Measurements from ENCODE around the gene AVL9.
"Not testable (repeated sequence)": the region's sequence is repeated elsewhere in the genome, so short reads cannot be mapped to it uniquely, and the experiment has no call there.

Gene AVL9

GRCh38 chr7:32591938-32592337, 96.6 kb downstream of the AVL9 start:
- DNase-seq: no peak

GRCh38 chr7:32592701-32593100, 97.4 kb downstream of the AVL9 start:
- no peak for DNase-seq

GRCh38 chr7:32594965-32595490, 99.7 kb downstream of the AVL9 start:
- no peak for DNase-seq

GRCh38 chr7:32601196-32601595, 105.9 kb downstream of the AVL9 start:
- DNase-seq: not testable (repeated sequence)

- DNase-seq: no peak
These were observed 107.2 kb downstream of the AVL9 start for GRCh38 chr7:32602470-32602869.

- not testable (repeated sequence) for DNase-seq
These were observed 108.2 kb downstream of the AVL9 start for GRCh38 chr7:32603492-32603891.

GRCh38 chr7:32604047-32604446, 108.8 kb downstream of the AVL9 start:
- DNase-seq: not testable (repeated sequence)

- no peak for DNase-seq
These were observed 109.7 kb downstream of the AVL9 start for GRCh38 chr7:32605032-32605431.

GRCh38 chr7:32609463-32609862, 114.2 kb downstream of the AVL9 start:
- no peak for DNase-seq

GRCh38 chr7:32611201-32612099, 116.2 kb downstream of the AVL9 start:
- no peak for DNase-seq

GRCh38 chr7:32616625-32617024, 121.3 kb downstream of the AVL9 start:
- no peak for DNase-seq

GRCh38 chr7:32618470-32618869, 123.2 kb downstream of the AVL9 start:
- no peak for DNase-seq

- DNase-seq: no peak
These were observed 123.7 kb downstream of the AVL9 start for GRCh38 chr7:32618987-32619386.

GRCh38 chr7:32619416-32619815, 124.1 kb downstream of the AVL9 start:
- not testable (repeated sequence) for DNase-seq

- no peak for DNase-seq
These were observed 135.7 kb downstream of the AVL9 start for GRCh38 chr7:32631021-32631420.

- not testable (repeated sequence) for DNase-seq
These were observed 136.6 kb downstream of the AVL9 start for GRCh38 chr7:32631590-32632497.

GRCh38 chr7:32633446-32633845, 138.2 kb downstream of the AVL9 start:
- DNase-seq: not testable (repeated sequence)

GRCh38 chr7:32634798-32635393, 139.6 kb downstream of the AVL9 start:
- DNase-seq: not testable (repeated sequence)

GRCh38 chr7:32636725-32637462, 141.6 kb downstream of the AVL9 start:
- DNase-seq: not testable (repeated sequence)

GRCh38 chr7:32637611-32638010, 142.3 kb downstream of the AVL9 start:
- not testable (repeated sequence) for DNase-seq
